Measurements from ENCODE around the gene QSOX2.

QSOX2 gene

DNA sequence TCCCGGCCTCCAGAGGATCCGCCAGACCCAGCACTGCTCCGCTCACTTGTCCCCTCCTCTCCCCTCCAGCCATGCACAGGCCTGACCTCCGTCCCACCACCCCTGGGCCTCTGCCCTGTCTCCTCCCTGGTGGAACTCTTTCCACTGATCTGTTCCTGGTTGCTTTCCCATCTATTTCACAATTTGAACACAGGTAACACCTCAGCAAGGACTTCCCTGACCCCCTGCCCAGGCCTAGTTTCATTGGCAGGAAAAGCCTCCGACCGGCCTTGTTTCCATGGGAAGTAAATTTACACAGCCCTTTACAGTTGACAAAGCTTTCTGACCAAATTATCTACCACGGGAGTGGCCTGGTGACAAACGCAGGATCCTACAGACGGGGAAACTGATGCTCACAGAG is 14.8 kb downstream of the QSOX2 start:
- no peak for DNase-seq
- Histone ChIP-seq H3K4me3 (no peak overlapping the region), H3K9me3 (no peaks in the 10 kb centered on the region), H3K4me1 (no peaks in the 10 kb centered on the region), H3K27me3 (no peaks in the 10 kb centered on the region), H3K36me3 (peaks cover 5 to 17% (median 8%) of the 10 kb centered on the region in 3 donors), H3K27ac (no peak overlapping the region)
- TF ChIP-seq, protein P1, sequence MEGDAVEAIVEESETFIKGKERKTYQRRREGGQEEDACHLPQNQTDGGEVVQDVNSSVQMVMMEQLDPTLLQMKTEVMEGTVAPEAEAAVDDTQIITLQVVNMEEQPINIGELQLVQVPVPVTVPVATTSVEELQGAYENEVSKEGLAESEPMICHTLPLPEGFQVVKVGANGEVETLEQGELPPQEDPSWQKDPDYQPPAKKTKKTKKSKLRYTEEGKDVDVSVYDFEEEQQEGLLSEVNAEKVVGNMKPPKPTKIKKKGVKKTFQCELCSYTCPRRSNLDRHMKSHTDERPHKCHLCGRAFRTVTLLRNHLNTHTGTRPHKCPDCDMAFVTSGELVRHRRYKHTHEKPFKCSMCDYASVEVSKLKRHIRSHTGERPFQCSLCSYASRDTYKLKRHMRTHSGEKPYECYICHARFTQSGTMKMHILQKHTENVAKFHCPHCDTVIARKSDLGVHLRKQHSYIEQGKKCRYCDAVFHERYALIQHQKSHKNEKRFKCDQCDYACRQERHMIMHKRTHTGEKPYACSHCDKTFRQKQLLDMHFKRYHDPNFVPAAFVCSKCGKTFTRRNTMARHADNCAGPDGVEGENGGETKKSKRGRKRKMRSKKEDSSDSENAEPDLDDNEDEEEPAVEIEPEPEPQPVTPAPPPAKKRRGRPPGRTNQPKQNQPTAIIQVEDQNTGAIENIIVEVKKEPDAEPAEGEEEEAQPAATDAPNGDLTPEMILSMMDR (IDR thresholded peaks at IDR 0.05) = no peak
- intact Hi-C loops (cut with DNase I; ENCODE audit: low total_unique reads) = no loop called here

DNA sequence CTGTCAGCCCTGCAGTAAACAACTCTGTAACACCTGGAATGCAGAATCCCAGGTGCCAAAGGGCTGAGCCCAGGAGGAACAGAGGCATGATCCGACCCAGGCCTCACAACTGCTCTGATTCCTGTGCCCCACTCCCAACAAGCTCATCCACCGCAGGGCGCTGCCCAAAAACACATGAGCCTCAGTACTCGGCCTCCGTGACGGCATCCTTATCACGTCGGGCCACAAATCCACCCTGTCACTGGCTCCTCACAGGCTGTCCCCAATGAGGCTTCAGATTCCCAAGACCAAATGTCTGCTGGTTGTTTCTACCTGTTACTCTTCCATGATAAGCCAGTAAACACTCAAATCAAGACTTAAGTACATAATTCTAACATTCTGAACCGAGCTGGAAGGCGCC is 15.2 kb downstream of the QSOX2 start:
- no peak overlapping the region for H3K4me3 ChIP-seq
- no peaks in the 10 kb centered on the region for H3K27me3 ChIP-seq
- no peaks in the 10 kb centered on the region for H3K4me1 ChIP-seq
- intact Hi-C loops (cut with DNase I; ENCODE audit: low total_unique reads) = no loop called here
- H3K9me3 ChIP-seq = no peaks in the 10 kb centered on the region
- TF ChIP-seq, protein P1 (IDR thresholded peaks at IDR 0.05) = no peak
- H3K36me3 ChIP-seq = peaks cover 2 to 15% (median 4%) of the 10 kb centered on the region in 3 donors
- DNase-seq = no peak
- no peak overlapping the region for H3K27ac ChIP-seq

DNA sequence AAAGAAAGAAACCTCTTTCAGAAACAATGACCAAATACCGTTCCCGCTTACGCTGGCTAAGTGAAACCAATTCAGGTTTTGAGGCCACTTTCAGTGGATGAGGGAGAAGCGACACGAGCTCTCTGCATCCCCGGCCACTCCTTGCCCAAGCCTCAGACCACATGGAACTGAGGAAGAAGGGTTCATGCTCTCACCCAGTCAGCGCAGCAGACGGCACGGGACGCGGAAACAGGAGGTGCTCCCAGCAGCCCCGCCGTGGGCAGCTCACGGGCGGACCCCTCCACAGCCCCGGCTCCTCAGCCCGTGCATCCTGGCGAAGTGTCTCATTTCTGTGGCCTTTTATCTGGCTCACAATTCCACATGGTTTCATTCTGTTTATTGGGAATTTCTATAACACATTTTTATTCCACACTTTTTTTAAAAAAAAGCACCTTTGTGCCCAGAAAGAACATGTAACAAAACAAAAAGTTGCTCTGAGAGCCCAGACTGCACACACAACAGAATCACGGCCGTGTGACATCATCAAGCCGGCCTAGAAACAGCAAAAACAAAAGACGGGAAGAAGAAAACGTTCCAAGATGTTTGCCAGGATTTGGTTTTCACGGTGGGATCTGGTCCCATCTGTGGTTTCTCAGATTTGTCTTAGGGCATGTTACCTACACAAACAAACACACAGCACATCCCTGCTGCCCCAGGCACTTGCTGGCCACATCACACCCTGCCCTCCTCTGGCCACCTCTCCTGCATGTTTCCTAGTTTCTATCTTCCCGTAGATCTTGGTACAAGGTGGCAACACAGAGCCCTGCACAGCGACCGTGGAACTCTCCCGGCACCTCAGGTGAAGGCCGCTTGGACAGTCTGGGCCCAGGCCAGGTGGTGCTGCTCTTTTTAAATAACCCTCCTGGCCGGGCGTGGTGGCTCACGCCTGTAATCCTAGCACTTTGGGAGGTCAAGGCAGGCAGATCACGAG is 16.2 kb downstream of the QSOX2 start:
- Histone ChIP-seq H3K4me3 (no peak overlapping the region), H3K9me3 (no peaks in the 10 kb centered on the region), H3K36me3 (peaks cover 0 to 16% (median 3%) of the 10 kb centered on the region in 3 donors), H3K4me1 (no peaks in the 10 kb centered on the region), H3K27me3 (no peaks in the 10 kb centered on the region), H3K27ac (no peak overlapping the region)
- TF ChIP-seq, protein P1 (IDR thresholded peaks at IDR 0.05) = no peak
- intact Hi-C loops (cut with DNase I; ENCODE audit: low total_unique reads) = no loop called here
- no peak for DNase-seq

DNA sequence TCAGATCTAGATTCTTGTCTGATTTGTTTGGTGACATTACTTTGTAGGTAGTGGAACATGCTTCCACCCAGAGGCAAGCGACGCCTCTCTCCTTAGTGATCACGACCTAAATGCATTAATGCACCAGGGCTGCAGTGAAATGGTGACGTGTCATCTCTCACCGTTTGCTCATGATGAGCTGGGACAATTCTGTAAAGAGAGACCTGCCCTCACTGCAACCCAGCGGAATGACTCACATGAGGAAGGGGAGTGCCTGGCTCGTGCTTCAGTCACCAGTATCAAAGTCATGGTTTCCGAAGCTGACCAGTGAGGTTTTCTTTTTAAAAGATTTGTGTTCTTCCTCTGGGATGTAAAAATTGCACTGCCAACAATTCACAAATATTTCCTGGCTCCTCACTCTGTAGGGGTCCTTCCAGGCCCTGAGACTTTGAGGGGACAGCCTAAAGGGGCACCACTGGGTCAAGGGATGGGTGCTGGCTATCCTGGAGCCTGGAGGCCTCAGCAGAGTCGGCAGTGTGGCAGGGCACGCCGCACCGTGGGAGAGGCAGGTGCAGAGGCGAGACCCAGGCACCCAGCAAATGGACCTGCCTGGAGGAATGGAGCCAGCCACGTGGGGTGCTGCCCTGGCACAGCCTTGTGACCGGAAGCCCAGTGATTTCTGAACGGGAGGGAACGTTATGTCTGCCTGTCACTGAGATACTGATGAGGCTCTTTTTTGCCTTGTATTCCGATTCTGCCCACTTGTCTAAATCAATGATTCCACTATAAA is 17.3 kb downstream of the QSOX2 start:
- intact Hi-C loops (cut with DNase I; ENCODE audit: low total_unique reads) = no loop called here
- Histone ChIP-seq H3K4me3 (no peak overlapping the region), H3K4me1 (no peaks in the 10 kb centered on the region), H3K9me3 (no peaks in the 10 kb centered on the region), H3K27me3 (no peaks in the 10 kb centered on the region), H3K27ac (no peak overlapping the region), H3K36me3 (peaks cover 0 to 19% (median 13%) of the 10 kb centered on the region in 3 donors)
- DNase-seq = no peak
- TF ChIP-seq, protein P1 (IDR thresholded peaks at IDR 0.05) = no peak

GRCh38 chr9:136226680-136227407 is 18.8 kb downstream of the QSOX2 start:
- H3K9me3 ChIP-seq = no peaks in the 10 kb centered on the region
- intact Hi-C loops (cut with DNase I; ENCODE audit: low total_unique reads) = no loop called here
- H3K36me3 ChIP-seq = peaks cover 0 to 34% (median 24%) of the 10 kb centered on the region in 3 donors
- no peak overlapping the region for H3K27ac ChIP-seq
- TF ChIP-seq, protein P1 (IDR thresholded peaks at IDR 0.05) = no peak
- no peak overlapping the region for H3K4me3 ChIP-seq
- H3K27me3 ChIP-seq = no peaks in the 10 kb centered on the region
- no peak for DNase-seq
- no peaks in the 10 kb centered on the region for H3K4me1 ChIP-seq

Data from tibial artery (tissue), 4 donors.